HG03025 (cell line): ENCODE results near the gene KDM4D.
"Not testable (repeated sequence)": the region's sequence is repeated elsewhere in the genome, so short reads cannot be mapped to it uniquely, and the experiment has no call there.

Experiments
- ATAC-seq: cut with Tn5 transposase; IDR thresholded peaks from one replicate; pipeline ENCODE4 v1.9.1; 2021; ENCODE audit warnings: mild to moderate bottlenecking, moderate library complexity; ENCODE audit not compliant: unreplicated experiment, low FRiP score

Gene KDM4D

GRCh38 chr11:95025594-95025993 is 52.1 kb downstream of the KDM4D start:
- ATAC-seq: not testable (repeated sequence)

- no peak for ATAC-seq
Measured at GRCh38 chr11:95028357-95028756, 54.8 kb downstream of the KDM4D start.

GRCh38 chr11:95033051-95033450 is 59.5 kb downstream of the KDM4D start:
- no peak for ATAC-seq

- no peak for ATAC-seq
Measured at GRCh38 chr11:95035316-95035715, 61.8 kb downstream of the KDM4D start.

- not testable (repeated sequence) for ATAC-seq
Measured at GRCh38 chr11:95037356-95038035, 64.0 kb downstream of the KDM4D start.

- ATAC-seq: no peak
Measured at GRCh38 chr11:95042239-95042638, 68.7 kb downstream of the KDM4D start.

GRCh38 chr11:95042906-95043305 is 69.4 kb downstream of the KDM4D start:
- no peak for ATAC-seq

GRCh38 chr11:95044010-95044409 is 70.5 kb downstream of the KDM4D start:
- no peak for ATAC-seq

- ATAC-seq: no peak
Measured at GRCh38 chr11:95045812-95046211, 72.3 kb downstream of the KDM4D start.
